GM21381 (cell line): ENCODE measurements around the gene CARD11.
"Not testable (repeated sequence)": the region's sequence is repeated elsewhere in the genome, so short reads cannot be mapped to it uniquely, and the experiment has no call there.

Source experiments
- ATAC-seq: cut with Tn5 transposase; IDR thresholded peaks from one replicate; pipeline ENCODE4 v1.9.1; 2021; ENCODE audit warnings: mild to moderate bottlenecking, moderate library complexity; ENCODE audit not compliant: unreplicated experiment

CARD11 gene

GRCh38 chr7:3021825-3022224, 21.8 kb downstream of the CARD11 start:
- ATAC-seq = no peak

GRCh38 chr7:3021224-3021623, 22.4 kb downstream of the CARD11 start:
- ATAC-seq = not testable (repeated sequence)

GRCh38 chr7:3020416-3020815, 23.3 kb downstream of the CARD11 start:
- ATAC-seq = no peak

GRCh38 chr7:3019801-3020200, 23.9 kb downstream of the CARD11 start:
- ATAC-seq = no peak

- no peak for ATAC-seq
Observed at GRCh38 chr7:3013975-3014792, 29.5 kb downstream of the CARD11 start.

- no peak for ATAC-seq
Observed at GRCh38 chr7:3011211-3011852, 32.3 kb downstream of the CARD11 start.

GRCh38 chr7:3010161-3010560, 33.5 kb downstream of the CARD11 start:
- no peak for ATAC-seq

- no peak for ATAC-seq
Observed at GRCh38 chr7:3009086-3009485, 34.6 kb downstream of the CARD11 start.

- ATAC-seq = no peak
Observed at GRCh38 chr7:3008386-3008785, 35.3 kb downstream of the CARD11 start.

- ATAC-seq = no peak
Observed at GRCh38 chr7:3007696-3008095, 36.0 kb downstream of the CARD11 start.

- ATAC-seq = no peak
Observed at GRCh38 chr7:3005257-3005656, 38.4 kb downstream of the CARD11 start.

GRCh38 chr7:3003936-3004335, 39.7 kb downstream of the CARD11 start:
- no peak for ATAC-seq

GRCh38 chr7:3002631-3003030, 41.0 kb downstream of the CARD11 start:
- no peak for ATAC-seq

GRCh38 chr7:3000566-3000965, 43.1 kb downstream of the CARD11 start:
- ATAC-seq = no peak

GRCh38 chr7:2999078-2999500, 44.6 kb downstream of the CARD11 start:
- ATAC-seq = no peak

- no peak for ATAC-seq
Observed at GRCh38 chr7:2997014-2997413, 46.7 kb downstream of the CARD11 start.

- no peak for ATAC-seq
Observed at GRCh38 chr7:2996141-2996540, 47.5 kb downstream of the CARD11 start.

- no peak for ATAC-seq
Observed at GRCh38 chr7:2993868-2994267, 49.8 kb downstream of the CARD11 start.

GRCh38 chr7:2993396-2993795, 50.3 kb downstream of the CARD11 start:
- ATAC-seq = no peak

GRCh38 chr7:2990949-2991470, 52.7 kb downstream of the CARD11 start:
- ATAC-seq = no peak

GRCh38 chr7:2986561-2986960, 57.1 kb downstream of the CARD11 start:
- ATAC-seq = no peak

- ATAC-seq = no peak
Observed at GRCh38 chr7:2985866-2986265, 57.8 kb downstream of the CARD11 start.
